ENCODE measurements around the gene GPR171.
"Not testable (repeated sequence)": the region's sequence is repeated elsewhere in the genome, so short reads cannot be mapped to it uniquely, and the experiment has no call there.

The GPR171 gene

GRCh38 chr3:151178208-151178845 is 24.7 kb downstream of the GPR171 start:
- peaks cover 2% of the 10 kb centered on the region in 2 donors for H3K4me1 ChIP-seq (ENCODE audit: control insufficient read depth in 2 of 2, insufficient read depth in 2 of 2, low read length in 2 of 2)
- no peaks in the 10 kb centered on the region for H3K9me3 ChIP-seq (ENCODE audit: control insufficient read depth in 2 of 2, low read length in 2 of 2)
- H3K9ac ChIP-seq (ENCODE audit: low read depth in 1 of 2, low read length in 2 of 2): no peak overlapping the region
- H3K27ac ChIP-seq (ENCODE audit: low read depth in 2 of 2, low read length in 2 of 2): no peak overlapping the region
- H3K27me3 ChIP-seq (ENCODE audit: control insufficient read depth in 2 of 2, insufficient read depth in 2 of 2, low read length in 2 of 2): no peaks in the 10 kb centered on the region
- H3K36me3 ChIP-seq (ENCODE audit: control insufficient read depth in 2 of 2, insufficient read depth in 2 of 2, low read length in 2 of 2): no peaks in the 10 kb centered on the region
- H3K4me3 ChIP-seq (ENCODE audit: low read length in 2 of 2): no peak overlapping the region

GRCh38 chr3:151175952-151176351 is 27.1 kb downstream of the GPR171 start:
- H3K4me3 ChIP-seq (ENCODE audit: low read length in 2 of 2): no peak overlapping the region
- H3K4me1 ChIP-seq (ENCODE audit: control insufficient read depth in 2 of 2, insufficient read depth in 2 of 2, low read length in 2 of 2): peaks cover 2% of the 10 kb centered on the region in 2 donors
- H3K9me3 ChIP-seq (ENCODE audit: control insufficient read depth in 2 of 2, low read length in 2 of 2): no peaks in the 10 kb centered on the region
- no peaks in the 10 kb centered on the region for H3K36me3 ChIP-seq (ENCODE audit: control insufficient read depth in 2 of 2, insufficient read depth in 2 of 2, low read length in 2 of 2)
- H3K27me3 ChIP-seq (ENCODE audit: control insufficient read depth in 2 of 2, insufficient read depth in 2 of 2, low read length in 2 of 2): no peaks in the 10 kb centered on the region
- H3K27ac ChIP-seq (ENCODE audit: low read depth in 2 of 2, low read length in 2 of 2): no peak overlapping the region
- H3K9ac ChIP-seq (ENCODE audit: low read depth in 1 of 2, low read length in 2 of 2): no peak overlapping the region

GRCh38 chr3:151174351-151174750 is 28.7 kb downstream of the GPR171 start:
- peaks cover 2 to 5% of the 10 kb centered on the region in 2 donors for H3K4me1 ChIP-seq (ENCODE audit: control insufficient read depth in 2 of 2, insufficient read depth in 2 of 2, low read length in 2 of 2)
- H3K27me3 ChIP-seq (ENCODE audit: control insufficient read depth in 2 of 2, insufficient read depth in 2 of 2, low read length in 2 of 2): no peaks in the 10 kb centered on the region
- no peak overlapping the region for H3K27ac ChIP-seq (ENCODE audit: low read depth in 2 of 2, low read length in 2 of 2)
- H3K4me3 ChIP-seq (ENCODE audit: low read length in 2 of 2): no peak overlapping the region
- no peaks in the 10 kb centered on the region for H3K36me3 ChIP-seq (ENCODE audit: control insufficient read depth in 2 of 2, insufficient read depth in 2 of 2, low read length in 2 of 2)
- no peaks in the 10 kb centered on the region for H3K9me3 ChIP-seq (ENCODE audit: control insufficient read depth in 2 of 2, low read length in 2 of 2)
- no peak overlapping the region for H3K9ac ChIP-seq (ENCODE audit: low read depth in 1 of 2, low read length in 2 of 2)

GRCh38 chr3:151171145-151171757 is 31.8 kb downstream of the GPR171 start:
- Histone ChIP-seq H3K36me3 (ENCODE audit: control insufficient read depth in 2 of 2, insufficient read depth in 2 of 2, low read length in 2 of 2) (no peaks in the 10 kb centered on the region), H3K4me3 (ENCODE audit: low read length in 2 of 2) (no peak overlapping the region), H3K4me1 (ENCODE audit: control insufficient read depth in 2 of 2, insufficient read depth in 2 of 2, low read length in 2 of 2) (peaks cover 0 to 3% of the 10 kb centered on the region in 2 donors), H3K27me3 (ENCODE audit: control insufficient read depth in 2 of 2, insufficient read depth in 2 of 2, low read length in 2 of 2) (no peaks in the 10 kb centered on the region), H3K27ac (ENCODE audit: low read depth in 2 of 2, low read length in 2 of 2) (peak overlapping the region; percentile 38 to 53), H3K9ac (ENCODE audit: low read depth in 1 of 2, low read length in 2 of 2) (no peak overlapping the region), H3K9me3 (ENCODE audit: control insufficient read depth in 2 of 2, low read length in 2 of 2) (no peaks in the 10 kb centered on the region)

DNA sequence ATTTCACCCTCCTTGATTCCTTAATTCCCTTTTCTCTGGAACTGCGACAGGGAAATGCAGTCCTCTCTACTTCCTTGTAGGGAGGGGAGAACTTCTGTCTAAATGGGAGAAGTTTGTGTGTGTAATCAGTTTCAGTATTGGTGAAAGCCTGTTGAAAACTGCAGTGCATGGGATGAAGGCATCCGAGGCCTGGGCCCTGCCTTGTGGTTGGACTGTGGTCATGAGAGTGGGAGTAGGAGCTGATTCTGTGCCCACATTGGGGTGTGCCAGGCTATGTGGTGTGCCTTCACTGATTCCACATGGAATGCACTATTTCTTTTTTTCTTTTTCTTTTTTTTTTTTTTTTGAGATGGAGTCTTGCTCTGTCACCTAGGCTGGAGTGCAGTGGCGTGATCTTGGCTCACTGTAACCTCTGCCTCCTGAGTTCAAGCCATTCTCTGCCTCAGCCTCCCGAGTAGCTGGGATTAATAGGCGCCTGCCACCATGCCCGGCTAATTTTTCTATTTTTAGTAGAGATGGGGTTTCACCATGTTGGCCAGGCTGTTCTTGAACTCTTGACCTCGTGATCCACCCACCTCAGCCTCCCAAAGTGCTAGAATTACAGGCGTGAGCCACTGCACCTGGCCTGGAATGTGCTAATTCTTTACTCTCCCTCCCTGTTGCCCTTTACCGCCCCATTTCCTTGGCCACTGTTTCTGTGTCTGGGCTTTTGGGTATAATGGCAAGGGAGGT is 32.9 kb downstream of the GPR171 start:
- peak overlapping the region; percentile 38 to 53 for H3K27ac ChIP-seq (ENCODE audit: low read depth in 2 of 2, low read length in 2 of 2)
- H3K4me1 ChIP-seq (ENCODE audit: control insufficient read depth in 2 of 2, insufficient read depth in 2 of 2, low read length in 2 of 2); H3K9me3 ChIP-seq (ENCODE audit: control insufficient read depth in 2 of 2, low read length in 2 of 2): not testable (repeated sequence)

DNA sequence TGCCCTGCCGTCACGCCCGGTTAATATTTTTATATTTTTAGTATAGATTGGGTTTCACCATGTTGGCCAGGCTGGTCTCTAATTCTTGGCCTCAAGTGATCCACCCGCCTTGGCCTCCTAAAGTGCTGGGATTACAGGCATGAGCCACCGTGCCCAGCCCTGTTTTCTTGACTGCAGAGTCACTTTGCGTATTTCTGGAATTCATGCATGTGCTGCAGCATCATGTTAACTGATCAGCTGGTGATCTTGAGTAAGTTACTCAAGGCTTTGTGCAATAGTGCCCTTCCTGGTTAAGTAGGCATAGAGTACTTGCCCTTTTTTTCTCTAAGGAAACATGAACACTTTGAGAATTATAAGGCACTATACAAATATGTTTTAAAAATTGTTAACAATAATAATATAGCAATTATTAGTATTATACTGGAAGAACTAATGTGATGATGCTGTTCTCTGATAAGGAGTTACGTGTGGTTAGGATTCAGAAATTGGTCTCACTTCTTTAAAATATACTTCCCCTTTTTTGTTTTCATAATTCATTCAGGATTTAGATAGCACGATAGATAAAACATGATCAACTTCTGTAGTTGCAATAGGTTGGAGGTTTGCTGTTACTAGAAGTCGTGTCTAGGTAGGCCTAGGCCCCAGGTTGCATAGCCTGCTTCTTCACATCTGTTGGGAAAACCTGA is 33.6 kb downstream of the GPR171 start:
- H3K4me1 ChIP-seq (ENCODE audit: control insufficient read depth in 2 of 2, insufficient read depth in 2 of 2, low read length in 2 of 2): peaks cover 0 to 3% of the 10 kb centered on the region in 2 donors
- H3K36me3 ChIP-seq (ENCODE audit: control insufficient read depth in 2 of 2, insufficient read depth in 2 of 2, low read length in 2 of 2): no peaks in the 10 kb centered on the region
- H3K9me3 ChIP-seq (ENCODE audit: control insufficient read depth in 2 of 2, low read length in 2 of 2): no peaks in the 10 kb centered on the region
- H3K27ac ChIP-seq (ENCODE audit: low read depth in 2 of 2, low read length in 2 of 2): peak overlapping the region; percentile 21 to 24
- H3K9ac ChIP-seq (ENCODE audit: low read depth in 1 of 2, low read length in 2 of 2): no peak overlapping the region
- no peak overlapping the region for H3K4me3 ChIP-seq (ENCODE audit: low read length in 2 of 2)
- no peaks in the 10 kb centered on the region for H3K27me3 ChIP-seq (ENCODE audit: control insufficient read depth in 2 of 2, insufficient read depth in 2 of 2, low read length in 2 of 2)

More for the DNA sequence above, 32.9 kb downstream of the GPR171 start:
- H3K9ac ChIP-seq (ENCODE audit: low read depth in 1 of 2, low read length in 2 of 2); H3K4me3 ChIP-seq (ENCODE audit: low read length in 2 of 2); H3K27me3 ChIP-seq (ENCODE audit: control insufficient read depth in 2 of 2, insufficient read depth in 2 of 2, low read length in 2 of 2); H3K36me3 ChIP-seq (ENCODE audit: control insufficient read depth in 2 of 2, insufficient read depth in 2 of 2, low read length in 2 of 2): not testable (repeated sequence)

DNA sequence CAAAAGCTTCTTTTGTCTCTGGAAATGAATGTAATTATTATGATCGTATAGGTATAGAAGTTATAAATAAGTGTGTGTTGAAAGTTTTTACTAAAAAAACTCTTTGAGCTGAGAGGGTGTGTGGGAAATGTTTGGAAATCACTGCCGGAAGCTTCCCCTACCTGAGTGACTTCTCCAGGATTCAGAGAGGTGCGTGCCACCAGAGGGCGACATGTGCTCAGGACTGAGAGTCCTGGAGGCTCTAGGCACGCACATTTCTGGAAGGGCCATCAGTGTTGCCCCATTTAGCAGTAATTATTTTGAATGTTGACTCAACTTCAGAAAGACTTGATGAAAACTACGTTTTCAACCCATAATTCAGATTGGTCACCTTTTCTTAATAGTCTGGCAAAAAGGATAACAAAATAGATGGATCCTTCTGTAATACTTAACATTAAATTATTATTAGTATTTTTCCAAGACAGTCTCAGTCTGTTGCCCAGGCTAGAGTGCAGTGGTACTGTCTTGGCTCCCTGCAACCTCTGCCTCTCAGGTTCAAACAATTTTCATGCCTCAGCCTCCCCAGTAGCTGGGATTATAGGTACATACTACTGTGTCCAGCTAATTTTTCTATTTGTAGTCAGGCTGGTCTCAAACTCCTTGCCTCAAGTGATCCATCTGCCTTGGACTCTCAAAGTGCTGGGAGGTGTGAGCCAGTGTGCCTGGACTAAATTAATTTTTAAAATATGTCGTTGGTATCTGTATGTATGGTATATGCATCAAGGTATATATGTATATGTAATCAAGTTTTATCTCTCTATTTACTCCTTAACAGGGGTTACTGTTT is 34.5 kb downstream of the GPR171 start:
- Histone ChIP-seq H3K9me3 (ENCODE audit: control insufficient read depth in 2 of 2, low read length in 2 of 2) (no peaks in the 10 kb centered on the region), H3K9ac (ENCODE audit: low read depth in 1 of 2, low read length in 2 of 2) (no peak overlapping the region), H3K36me3 (ENCODE audit: control insufficient read depth in 2 of 2, insufficient read depth in 2 of 2, low read length in 2 of 2) (no peaks in the 10 kb centered on the region), H3K4me1 (ENCODE audit: control insufficient read depth in 2 of 2, insufficient read depth in 2 of 2, low read length in 2 of 2) (peaks cover 0 to 3% of the 10 kb centered on the region in 2 donors), H3K4me3 (ENCODE audit: low read length in 2 of 2) (no peak overlapping the region), H3K27me3 (ENCODE audit: control insufficient read depth in 2 of 2, insufficient read depth in 2 of 2, low read length in 2 of 2) (no peaks in the 10 kb centered on the region), H3K27ac (ENCODE audit: low read depth in 2 of 2, low read length in 2 of 2) (no peak overlapping the region)

DNA sequence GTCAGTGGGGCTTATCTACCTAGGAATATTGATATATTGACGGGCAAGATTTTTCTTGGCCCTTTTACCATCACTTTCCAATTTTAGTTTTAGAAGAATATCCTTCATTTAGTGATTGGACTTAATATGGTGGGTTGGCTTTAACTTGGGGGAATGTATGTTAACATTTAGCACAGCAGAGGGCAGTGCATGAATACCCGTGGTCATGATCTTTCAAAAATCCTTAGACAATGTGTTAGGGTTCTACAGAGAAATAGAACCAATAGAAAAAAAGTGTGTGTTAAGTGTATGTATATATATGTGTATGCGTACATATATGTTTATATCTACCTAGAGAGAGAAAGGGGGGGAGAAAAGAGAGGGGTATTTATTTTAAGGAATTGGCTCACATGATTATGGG is 36.9 kb downstream of the GPR171 start:
- H3K4me1 ChIP-seq (ENCODE audit: control insufficient read depth in 2 of 2, insufficient read depth in 2 of 2, low read length in 2 of 2): peaks cover 0 to 3% of the 10 kb centered on the region in 2 donors
- no peaks in the 10 kb centered on the region for H3K27me3 ChIP-seq (ENCODE audit: control insufficient read depth in 2 of 2, insufficient read depth in 2 of 2, low read length in 2 of 2)
- H3K27ac ChIP-seq (ENCODE audit: low read depth in 2 of 2, low read length in 2 of 2): no peak overlapping the region
- H3K36me3 ChIP-seq (ENCODE audit: control insufficient read depth in 2 of 2, insufficient read depth in 2 of 2, low read length in 2 of 2): no peaks in the 10 kb centered on the region
- no peak overlapping the region for H3K9ac ChIP-seq (ENCODE audit: low read depth in 1 of 2, low read length in 2 of 2)
- H3K9me3 ChIP-seq (ENCODE audit: control insufficient read depth in 2 of 2, low read length in 2 of 2): no peaks in the 10 kb centered on the region
- H3K4me3 ChIP-seq (ENCODE audit: low read length in 2 of 2): no peak overlapping the region

- H3K4me1 ChIP-seq (ENCODE audit: control insufficient read depth in 2 of 2, insufficient read depth in 2 of 2, low read length in 2 of 2): peaks cover 0 to 3% of the 10 kb centered on the region in 2 donors
- no peaks in the 10 kb centered on the region for H3K36me3 ChIP-seq (ENCODE audit: control insufficient read depth in 2 of 2, insufficient read depth in 2 of 2, low read length in 2 of 2)
- no peak overlapping the region for H3K4me3 ChIP-seq (ENCODE audit: low read length in 2 of 2)
- H3K9me3 ChIP-seq (ENCODE audit: control insufficient read depth in 2 of 2, low read length in 2 of 2): no peaks in the 10 kb centered on the region
- H3K9ac ChIP-seq (ENCODE audit: low read depth in 1 of 2, low read length in 2 of 2): no peak overlapping the region
- H3K27ac ChIP-seq (ENCODE audit: low read depth in 2 of 2, low read length in 2 of 2): no peak overlapping the region
- H3K27me3 ChIP-seq (ENCODE audit: control insufficient read depth in 2 of 2, insufficient read depth in 2 of 2, low read length in 2 of 2): no peaks in the 10 kb centered on the region
These were observed 37.8 kb downstream of the GPR171 start for GRCh38 chr3:151165226-151165625.

Measured in mucosa of rectum (tissue), 2 donors.